NCI-H510A (cell line): ENCODE data around the gene ITGB6.
"Not testable (repeated sequence)": the region's sequence is repeated elsewhere in the genome, so short reads cannot be mapped to it uniquely, and the experiment has no call there.

Experiments
- DNase-seq: peaks from one replicate; lab custom pipeline; 2025; lab: John Stamatoyannopoulos, UW

Gene ITGB6

GRCh38 chr2:160139991-160140390, 60.1 kb downstream of the ITGB6 start:
- no peak for DNase-seq

GRCh38 chr2:160139350-160139749, 60.7 kb downstream of the ITGB6 start:
- DNase-seq = no peak

- no peak for DNase-seq
Observed at GRCh38 chr2:160138406-160138805, 61.7 kb downstream of the ITGB6 start.

GRCh38 chr2:160137464-160137863, 62.6 kb downstream of the ITGB6 start:
- no peak for DNase-seq

GRCh38 chr2:160132761-160133160, 67.3 kb downstream of the ITGB6 start:
- no peak for DNase-seq

GRCh38 chr2:160126756-160127155, 73.3 kb downstream of the ITGB6 start:
- DNase-seq = no peak

GRCh38 chr2:160126315-160126714, 73.8 kb downstream of the ITGB6 start:
- no peak for DNase-seq

- DNase-seq = no peak
Observed at GRCh38 chr2:160125828-160126227, 74.2 kb downstream of the ITGB6 start.

GRCh38 chr2:160125366-160125765, 74.7 kb downstream of the ITGB6 start:
- DNase-seq = no peak

GRCh38 chr2:160124571-160124970, 75.5 kb downstream of the ITGB6 start:
- no peak for DNase-seq

GRCh38 chr2:160114721-160115120, 85.4 kb downstream of the ITGB6 start:
- DNase-seq = not testable (repeated sequence)

- DNase-seq = no peak
Observed at GRCh38 chr2:160114020-160114419, 86.1 kb downstream of the ITGB6 start.

GRCh38 chr2:160111951-160112798, 87.9 kb downstream of the ITGB6 start:
- DNase-seq = no peak

GRCh38 chr2:160110674-160111239, 89.3 kb downstream of the ITGB6 start:
- no peak for DNase-seq

GRCh38 chr2:160109939-160110673, 90.0 kb downstream of the ITGB6 start:
- DNase-seq = peak; percentile 1

- no peak for DNase-seq
Observed at GRCh38 chr2:160109243-160109642, 90.8 kb downstream of the ITGB6 start.

- no peak for DNase-seq
Observed at GRCh38 chr2:160108646-160109045, 91.4 kb downstream of the ITGB6 start.

- DNase-seq = no peak
Observed at GRCh38 chr2:160105366-160105765, 94.7 kb downstream of the ITGB6 start.

GRCh38 chr2:160104115-160104514, 96.0 kb downstream of the ITGB6 start:
- no peak for DNase-seq

- no peak for DNase-seq
Observed at GRCh38 chr2:160097326-160097725, 102.7 kb downstream of the ITGB6 start.

GRCh38 chr2:160096409-160096808, 103.7 kb downstream of the ITGB6 start:
- DNase-seq = no peak

GRCh38 chr2:160092445-160092844, 107.6 kb downstream of the ITGB6 start:
- no peak for DNase-seq

- no peak for DNase-seq
Observed at GRCh38 chr2:160091381-160091780, 108.7 kb downstream of the ITGB6 start.
